ENCODE data around the gene JTB.
"Not testable (repeated sequence)": the region's sequence is repeated elsewhere in the genome, so short reads cannot be mapped to it uniquely, and the experiment has no call there.

The JTB gene

GRCh38 chr1:154000420-154000819 lies 22.9 kb upstream of the JTB start:
- TF ChIP-seq, protein P1, sequence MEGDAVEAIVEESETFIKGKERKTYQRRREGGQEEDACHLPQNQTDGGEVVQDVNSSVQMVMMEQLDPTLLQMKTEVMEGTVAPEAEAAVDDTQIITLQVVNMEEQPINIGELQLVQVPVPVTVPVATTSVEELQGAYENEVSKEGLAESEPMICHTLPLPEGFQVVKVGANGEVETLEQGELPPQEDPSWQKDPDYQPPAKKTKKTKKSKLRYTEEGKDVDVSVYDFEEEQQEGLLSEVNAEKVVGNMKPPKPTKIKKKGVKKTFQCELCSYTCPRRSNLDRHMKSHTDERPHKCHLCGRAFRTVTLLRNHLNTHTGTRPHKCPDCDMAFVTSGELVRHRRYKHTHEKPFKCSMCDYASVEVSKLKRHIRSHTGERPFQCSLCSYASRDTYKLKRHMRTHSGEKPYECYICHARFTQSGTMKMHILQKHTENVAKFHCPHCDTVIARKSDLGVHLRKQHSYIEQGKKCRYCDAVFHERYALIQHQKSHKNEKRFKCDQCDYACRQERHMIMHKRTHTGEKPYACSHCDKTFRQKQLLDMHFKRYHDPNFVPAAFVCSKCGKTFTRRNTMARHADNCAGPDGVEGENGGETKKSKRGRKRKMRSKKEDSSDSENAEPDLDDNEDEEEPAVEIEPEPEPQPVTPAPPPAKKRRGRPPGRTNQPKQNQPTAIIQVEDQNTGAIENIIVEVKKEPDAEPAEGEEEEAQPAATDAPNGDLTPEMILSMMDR (IDR thresholded peaks at IDR 0.05; ENCODE audit: insufficient read depth, low read depth, low read length, missing control alignments), result no peak
- no peak for DNase-seq (ENCODE audit: low read depth)
- H3K4me3 ChIP-seq (ENCODE audit: low read length), result no peak overlapping the region

DNA sequence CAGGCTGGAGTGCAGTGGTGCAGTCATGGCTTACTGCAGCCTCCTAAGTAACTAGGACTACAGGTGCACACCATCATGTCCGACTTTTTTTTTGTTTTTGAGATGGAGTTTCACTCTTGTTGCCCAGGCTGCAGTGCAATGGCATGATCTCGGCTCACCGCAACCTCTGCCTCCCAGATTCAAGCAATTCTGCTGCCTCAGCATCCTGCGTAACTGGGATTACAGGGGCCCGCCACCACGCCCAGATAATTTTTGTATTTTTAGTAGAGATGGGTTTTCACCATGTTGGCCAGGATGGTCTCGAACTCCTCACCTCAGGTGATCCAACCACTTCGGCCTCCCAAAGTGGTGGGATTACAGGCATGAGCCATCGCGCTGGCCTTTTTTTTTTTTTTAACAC lies 19.4 kb upstream of the JTB start:
- DNase-seq (ENCODE audit: low read depth); H3K4me3 ChIP-seq (ENCODE audit: low read length): not testable (repeated sequence)

GRCh38 chr1:153995640-153996039 lies 18.2 kb upstream of the JTB start:
- TF ChIP-seq, protein P1 (IDR thresholded peaks at IDR 0.05; ENCODE audit: insufficient read depth, low read depth, low read length, missing control alignments), result no peak
- DNase-seq (ENCODE audit: low read depth), result no peak
- no peak overlapping the region for H3K4me3 ChIP-seq (ENCODE audit: low read length)

DNA sequence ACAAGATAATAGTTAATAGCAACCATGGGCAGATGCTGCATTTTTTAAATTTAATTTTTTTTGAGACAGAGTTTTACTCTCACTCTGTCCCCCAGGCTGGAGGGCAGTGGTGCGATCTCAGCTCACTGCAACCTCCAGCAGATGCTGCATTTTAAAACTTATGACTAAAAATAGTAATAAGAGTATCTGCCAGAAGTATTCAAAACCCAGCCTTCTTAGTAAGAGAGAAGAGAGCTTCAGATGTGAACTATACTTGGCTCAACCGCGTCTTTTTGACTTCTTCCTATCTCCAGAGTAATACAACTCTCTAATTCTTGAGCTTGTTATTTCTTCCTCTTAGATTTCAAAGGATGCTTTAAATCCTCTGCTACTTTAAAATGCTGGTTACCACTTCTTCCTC lies 17.7 kb upstream of the JTB start:
- TF ChIP-seq, protein P1 (IDR thresholded peaks at IDR 0.05; ENCODE audit: insufficient read depth, low read depth, low read length, missing control alignments), result no peak
- no peak overlapping the region for H3K4me3 ChIP-seq (ENCODE audit: low read length)
- DNase-seq (ENCODE audit: low read depth), result no peak

GRCh38 chr1:153991806-153992205 lies 14.3 kb upstream of the JTB start:
- no peak for DNase-seq (ENCODE audit: low read depth)
- H3K4me3 ChIP-seq (ENCODE audit: low read length), result peak overlapping the region; percentile 88
- TF ChIP-seq, protein P1 (IDR thresholded peaks at IDR 0.05; ENCODE audit: insufficient read depth, low read depth, low read length, missing control alignments), result no peak

DNA sequence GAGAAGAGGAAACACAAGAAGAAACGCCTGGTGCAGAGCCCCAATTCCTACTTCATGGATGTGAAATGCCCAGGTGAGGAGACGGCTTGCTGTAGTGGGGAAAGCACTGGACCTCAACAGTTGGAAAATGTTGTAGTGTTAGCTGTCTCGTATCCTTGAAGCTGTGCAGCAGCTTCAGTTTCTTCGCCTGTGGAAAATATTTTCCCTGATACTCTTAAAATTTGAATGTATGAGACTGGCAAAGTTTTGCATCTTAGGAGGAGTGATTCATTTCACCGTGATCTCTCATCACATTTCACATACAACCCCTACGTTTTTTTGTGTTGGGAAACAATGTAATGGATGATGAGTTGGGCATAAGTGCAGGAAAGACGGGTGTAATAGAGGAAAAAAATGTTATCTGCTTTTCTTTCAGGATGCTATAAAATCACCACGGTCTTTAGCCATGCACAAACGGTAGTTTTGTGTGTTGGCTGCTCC lies 13.7 kb upstream of the JTB start:
- H3K4me3 ChIP-seq (ENCODE audit: low read length), result peak overlapping the region; percentile 88
- no peak for DNase-seq (ENCODE audit: low read depth)
- TF ChIP-seq, protein P1 (IDR thresholded peaks at IDR 0.05; ENCODE audit: insufficient read depth, low read depth, low read length, missing control alignments), result no peak

DNA sequence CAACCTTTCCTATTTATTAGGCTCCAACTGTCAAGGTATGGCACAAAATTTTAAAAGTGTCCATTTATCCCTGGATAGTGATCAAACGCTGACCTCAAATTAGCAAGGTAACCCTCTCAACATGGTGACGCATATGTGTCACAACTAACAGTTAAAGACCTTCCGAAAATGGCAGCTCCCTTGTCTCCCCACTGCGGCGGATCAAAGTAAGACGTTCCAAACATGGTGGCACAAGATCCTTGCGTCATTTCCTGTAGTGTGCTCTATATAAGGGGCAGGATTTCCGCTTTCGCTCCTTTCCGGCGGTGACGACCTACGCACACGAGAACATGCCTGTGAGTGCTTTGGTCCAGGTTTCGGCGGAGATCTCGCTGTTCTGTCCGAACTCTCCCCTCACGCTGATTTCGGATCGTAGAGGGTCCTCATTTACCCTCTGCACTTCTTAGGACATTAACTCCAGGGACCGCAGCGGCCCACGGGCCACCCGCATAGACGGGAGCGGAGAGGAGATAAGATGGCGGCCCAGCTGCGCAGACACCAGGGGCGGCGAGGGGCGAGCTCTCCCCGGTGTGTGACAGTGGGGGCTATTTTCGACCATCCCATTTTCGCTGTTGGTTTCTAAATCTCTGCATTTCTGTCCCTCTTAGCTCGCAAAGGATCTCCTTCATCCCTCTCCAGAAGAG lies 13.1 kb upstream of the JTB start, which contains the start of gene RPS27:
Gene RPS27 (plus strand): TSS at position 295 of the 683 bp plus-strand sequence. CDS start 35 bp downstream, at position 330.
- DNase-seq (ENCODE audit: low read depth), result peak; percentile 97
- TF ChIP-seq, protein P1 (IDR thresholded peaks at IDR 0.05; ENCODE audit: insufficient read depth, low read depth, low read length, missing control alignments), result no peak

More for the DNA sequence above, 13.1 kb upstream of the JTB start, which contains the start of gene RPS27:
- H3K4me3 ChIP-seq (ENCODE audit: low read length), result peak within 1 kb of the TSS; percentile 88

Data from epithelial cell of esophagus (primary cell).